ENCODE results near the gene CREBRF.

DNA sequence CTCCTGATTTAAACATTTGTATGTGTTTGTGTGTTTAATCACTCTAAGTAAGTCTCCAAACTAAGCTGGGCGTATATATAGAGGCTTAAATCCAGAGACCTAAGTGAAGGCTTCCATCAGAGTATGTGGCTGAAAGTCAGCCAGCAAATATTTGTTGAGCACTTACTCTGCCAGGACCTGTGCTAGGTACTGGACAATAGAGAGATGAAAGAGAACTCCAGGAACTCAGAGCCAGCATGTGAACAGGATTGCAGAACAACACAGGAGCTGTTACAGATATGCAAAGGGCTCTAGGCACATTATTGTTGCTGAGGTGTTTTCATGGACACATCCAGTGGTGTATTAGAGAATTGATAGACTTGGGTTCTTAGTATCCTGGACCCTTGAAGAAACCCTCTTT lies 83.5 kb downstream of the CREBRF start:
- TF ChIP-seq, protein P1, sequence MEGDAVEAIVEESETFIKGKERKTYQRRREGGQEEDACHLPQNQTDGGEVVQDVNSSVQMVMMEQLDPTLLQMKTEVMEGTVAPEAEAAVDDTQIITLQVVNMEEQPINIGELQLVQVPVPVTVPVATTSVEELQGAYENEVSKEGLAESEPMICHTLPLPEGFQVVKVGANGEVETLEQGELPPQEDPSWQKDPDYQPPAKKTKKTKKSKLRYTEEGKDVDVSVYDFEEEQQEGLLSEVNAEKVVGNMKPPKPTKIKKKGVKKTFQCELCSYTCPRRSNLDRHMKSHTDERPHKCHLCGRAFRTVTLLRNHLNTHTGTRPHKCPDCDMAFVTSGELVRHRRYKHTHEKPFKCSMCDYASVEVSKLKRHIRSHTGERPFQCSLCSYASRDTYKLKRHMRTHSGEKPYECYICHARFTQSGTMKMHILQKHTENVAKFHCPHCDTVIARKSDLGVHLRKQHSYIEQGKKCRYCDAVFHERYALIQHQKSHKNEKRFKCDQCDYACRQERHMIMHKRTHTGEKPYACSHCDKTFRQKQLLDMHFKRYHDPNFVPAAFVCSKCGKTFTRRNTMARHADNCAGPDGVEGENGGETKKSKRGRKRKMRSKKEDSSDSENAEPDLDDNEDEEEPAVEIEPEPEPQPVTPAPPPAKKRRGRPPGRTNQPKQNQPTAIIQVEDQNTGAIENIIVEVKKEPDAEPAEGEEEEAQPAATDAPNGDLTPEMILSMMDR (IDR thresholded peaks at IDR 0.05), result no peak
- TF ChIP-seq POLR2AphosphoS5 (IDR thresholded peaks at IDR 0.05), result no peak

All from sigmoid colon (tissue), 4 donors.